Kidney epithelial cell (primary cell): ENCODE data around the gene OR5T3. TPM values are rescaled to one million over a fixed set of nuclear protein-coding genes. Genes with fewer than 3 reads are reported as not detected.

Experiments
- DNase-seq: peaks from one replicate; pipeline ENCODE4 v3.0.0-alpha.2; 2010; ENCODE audit warnings: low read depth
- H3K27me3 ChIP-seq: 2 replicates; pipeline ENCODE4 v1.6.0; 2011; ENCODE audit warnings: low read length; ENCODE audit not compliant: control insufficient read depth, insufficient read depth
- H3K36me3 ChIP-seq: 2 replicates; pipeline ENCODE4 v1.5.1; 2011; ENCODE audit warnings: low read length; ENCODE audit not compliant: control insufficient read depth, insufficient read depth
- H3K4me3 ChIP-seq: 2 replicates; pipeline ENCODE4 v1.5.1; 2011; ENCODE audit warnings: low read depth, mild to moderate bottlenecking, control low read depth, low read length
- total RNA-seq: library from RNA; depleted of rRNA; stranded (reverse); fragments of >200 nt; gene quantifications from 2 replicates; pipeline ENCODE4 v1.2.3, GENCODE V29; 2015
- TF ChIP-seq, protein P1 (sequence below): IDR thresholded peaks from 2 replicates; pipeline ENCODE4 v1.5.1; 2011; ENCODE audit warnings: mild to moderate bottlenecking, moderate library complexity, low read length, control low read depth, inconsistent platforms; ENCODE audit not compliant: insufficient read depth, poor library complexity, severe bottlenecking

OR5T3 gene
- total RNA-seq, 1 donor from 2014 or later = not detected

DNA sequence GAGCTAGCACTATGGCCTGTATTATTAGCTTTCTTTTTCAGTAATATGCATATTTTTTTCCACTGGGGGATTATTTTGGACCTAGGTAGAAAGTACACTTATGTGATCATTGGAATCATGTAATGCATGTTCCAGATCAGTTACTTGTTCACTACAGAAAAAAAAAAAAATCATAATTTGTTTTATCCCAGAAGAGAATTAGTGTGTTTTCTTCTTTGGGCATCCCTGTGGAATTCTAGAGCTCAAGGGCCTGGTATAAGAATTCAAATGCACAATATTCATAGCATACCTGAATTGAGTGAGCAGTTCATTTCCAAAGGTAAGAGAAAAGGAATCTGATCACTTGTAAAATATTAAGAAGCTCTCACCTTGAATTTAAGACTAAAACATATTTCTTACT lies 21.8 kb downstream of the OR5T3 start, which contains the start of gene OR5T1:
TSS of gene OR5T1 (plus strand) at position 301 of the 400 bp plus-strand sequence. CDS start 1,485 bp downstream, outside the sequence.
- H3K36me3 ChIP-seq = no peaks in the 10 kb centered on the region
- no peaks in the 10 kb centered on the region for H3K27me3 ChIP-seq
- DNase-seq = no peak
- TF ChIP-seq, protein P1, sequence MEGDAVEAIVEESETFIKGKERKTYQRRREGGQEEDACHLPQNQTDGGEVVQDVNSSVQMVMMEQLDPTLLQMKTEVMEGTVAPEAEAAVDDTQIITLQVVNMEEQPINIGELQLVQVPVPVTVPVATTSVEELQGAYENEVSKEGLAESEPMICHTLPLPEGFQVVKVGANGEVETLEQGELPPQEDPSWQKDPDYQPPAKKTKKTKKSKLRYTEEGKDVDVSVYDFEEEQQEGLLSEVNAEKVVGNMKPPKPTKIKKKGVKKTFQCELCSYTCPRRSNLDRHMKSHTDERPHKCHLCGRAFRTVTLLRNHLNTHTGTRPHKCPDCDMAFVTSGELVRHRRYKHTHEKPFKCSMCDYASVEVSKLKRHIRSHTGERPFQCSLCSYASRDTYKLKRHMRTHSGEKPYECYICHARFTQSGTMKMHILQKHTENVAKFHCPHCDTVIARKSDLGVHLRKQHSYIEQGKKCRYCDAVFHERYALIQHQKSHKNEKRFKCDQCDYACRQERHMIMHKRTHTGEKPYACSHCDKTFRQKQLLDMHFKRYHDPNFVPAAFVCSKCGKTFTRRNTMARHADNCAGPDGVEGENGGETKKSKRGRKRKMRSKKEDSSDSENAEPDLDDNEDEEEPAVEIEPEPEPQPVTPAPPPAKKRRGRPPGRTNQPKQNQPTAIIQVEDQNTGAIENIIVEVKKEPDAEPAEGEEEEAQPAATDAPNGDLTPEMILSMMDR = no peak
- H3K4me3 ChIP-seq = no peak within 1 kb of the TSS

DNA sequence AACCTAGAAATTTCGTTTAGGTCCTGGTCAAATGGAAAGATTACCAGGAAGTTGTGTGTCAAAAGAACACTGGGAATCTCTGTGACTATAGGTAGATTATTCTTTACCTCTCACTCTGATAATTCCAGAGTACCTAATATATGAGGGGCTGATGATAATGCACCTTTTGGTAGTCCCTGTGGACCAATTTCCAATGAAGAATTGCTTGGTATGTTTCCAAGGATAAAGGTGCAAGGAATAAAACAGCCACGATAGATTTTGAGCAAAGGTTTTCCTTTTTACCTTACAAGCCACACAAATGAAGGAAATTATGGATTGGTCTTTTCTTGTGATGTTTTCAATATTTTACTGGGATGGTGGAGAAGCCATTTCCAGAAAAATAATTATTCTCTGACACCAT lies 40.1 kb downstream of the OR5T3 start, which contains the start of gene OR8H1:
TSS of gene OR8H1 (minus strand) at position 101 of the 400 bp plus-strand sequence. CDS start 1,192 bp downstream, outside the sequence.
- TF ChIP-seq, protein P1 = no peak
- Histone ChIP-seq H3K4me3 (no peak within 1 kb of the TSS), H3K36me3 (no peaks in the 10 kb centered on the region), H3K27me3 (no peaks in the 10 kb centered on the region)
- DNase-seq = no peak

DNA sequence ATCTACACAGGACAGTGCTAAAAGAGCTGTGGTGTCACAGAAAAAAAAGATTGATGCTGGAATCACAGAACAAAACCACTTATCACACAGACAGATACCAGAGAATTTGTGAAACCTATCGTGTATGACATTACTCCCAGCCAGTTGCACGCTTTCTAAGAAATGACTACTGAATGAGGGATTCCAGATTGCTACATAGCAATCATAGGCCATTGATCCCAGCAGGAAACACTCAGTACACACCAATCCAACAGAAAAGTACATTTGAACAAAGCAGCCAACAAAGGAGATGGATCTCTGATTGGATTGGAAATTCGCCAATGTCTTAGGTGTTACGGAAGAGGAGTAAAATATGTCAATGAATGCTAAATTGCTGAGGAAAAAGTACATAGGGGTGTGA lies 44.8 kb downstream of the OR5T3 start:
- DNase-seq = no peak
- Histone ChIP-seq H3K27me3 (no peaks in the 10 kb centered on the region), H3K4me3 (no peak overlapping the region), H3K36me3 (no peaks in the 10 kb centered on the region)
- TF ChIP-seq, protein P1 = no peak

Other genes starting within 250 kb of the OR5T3 start
- not detected in 2 replicates for gene OR5AS1, start 224.6 kb upstream of the OR5T3 start, total RNA-seq
- not detected in 2 replicates for gene OR8I2, start 158.9 kb upstream of the OR5T3 start, total RNA-seq
- gene OR8H2, start 148.6 kb upstream of the OR5T3 start, total RNA-seq = not detected in 2 replicates
- gene OR8H3, start 129.9 kb upstream of the OR5T3 start, total RNA-seq = not detected in 2 replicates
- not detected in 2 replicates for gene OR8J3, start 112.1 kb upstream of the OR5T3 start, total RNA-seq
- not detected in 2 replicates for gene OR8K5, start 91.9 kb upstream of the OR5T3 start, total RNA-seq
- not detected in 2 replicates for gene OR5J2, start 75.6 kb upstream of the OR5T3 start, total RNA-seq
- not detected in 2 replicates for gene OR5T2, start 18.0 kb upstream of the OR5T3 start, total RNA-seq
- not detected in 2 replicates for gene OR5T1, start 21.9 kb downstream of the OR5T3 start, total RNA-seq
- not detected in 2 replicates for gene OR8H1, start 40.0 kb downstream of the OR5T3 start, total RNA-seq
- not detected in 2 replicates for gene OR8K3, start 62.9 kb downstream of the OR5T3 start, total RNA-seq
- not detected in 2 replicates for gene OR8K1, start 93.8 kb downstream of the OR5T3 start, total RNA-seq
- not detected in 2 replicates for gene OR8J1, start 102.0 kb downstream of the OR5T3 start, total RNA-seq
- gene OR8U1, start 123.4 kb downstream of the OR5T3 start, total RNA-seq = not detected in 2 replicates
- not detected in 2 replicates for gene OR5AL1, start 160.4 kb downstream of the OR5T3 start, total RNA-seq
- gene OR5M3, start 221.1 kb downstream of the OR5T3 start, total RNA-seq = not detected in 2 replicates
- not detected in 2 replicates for gene OR5M8, start 239.1 kb downstream of the OR5T3 start, total RNA-seq